KMS-11 (cell line): ENCODE data around the gene RBMS3.

ENCODE experiments used
- H2AFZ ChIP-seq: fragments of 200-600 bp; sonication (generic); 2 replicates; pipeline ENCODE4 v1.6.1; 2016; ENCODE audit warnings: antibody characterized with exemption, mixed run types, low read depth
- H3K27ac ChIP-seq: fragments of 200-600 bp; sonication (generic); 2 replicates; pipeline ENCODE4 v1.6.1; 2016; ENCODE audit warnings: mild to moderate bottlenecking, mixed run types
- H3K27me3 ChIP-seq: fragments of 200-600 bp; sonication (generic); 2 replicates; pipeline ENCODE4 v1.6.1; 2017; ENCODE audit warnings: mild to moderate bottlenecking, low read depth, mixed run types, moderate library complexity; ENCODE audit not compliant: insufficient read depth
- H3K36me3 ChIP-seq: fragments of 200-600 bp; sonication (generic); 2 replicates; pipeline ENCODE4 v1.6.1; 2017; ENCODE audit warnings: mild to moderate bottlenecking, mixed run types; ENCODE audit not compliant: insufficient read depth
- H3K4me1 ChIP-seq: fragments of 200-600 bp; sonication (generic); 2 replicates; pipeline ENCODE4 v1.6.1; 2016; ENCODE audit warnings: mild to moderate bottlenecking, low read depth, mixed run types; ENCODE audit not compliant: poor library complexity, severe bottlenecking
- H3K4me2 ChIP-seq: fragments of 200-600 bp; sonication (generic); 2 replicates; pipeline ENCODE4 v1.7.0; 2016; ENCODE audit warnings: mild to moderate bottlenecking, mixed run types
- H3K4me3 ChIP-seq: fragments of 200-600 bp; sonication (generic); IDR thresholded peaks from 2 replicates; pipeline ENCODE4 v1.6.1; 2017; ENCODE audit warnings: low read depth, low read length, mixed read lengths; ENCODE audit not compliant: insufficient read depth
- H3K79me2 ChIP-seq: fragments of 200-600 bp; sonication (generic); 2 replicates; pipeline ENCODE4 v1.6.1; 2016; ENCODE audit warnings: low read depth, mixed run types; ENCODE audit not compliant: insufficient read depth
- H3K9ac ChIP-seq: fragments of 200-600 bp; sonication (generic); 2 replicates; pipeline ENCODE4 v1.6.1; 2016; ENCODE audit warnings: mild to moderate bottlenecking, mixed run types
- H4K20me1 ChIP-seq: fragments of 200-600 bp; sonication (generic); 2 replicates; pipeline ENCODE4 v1.6.1; 2016; ENCODE audit warnings: mild to moderate bottlenecking, mixed run types; ENCODE audit not compliant: insufficient read depth
- CTCF ChIP-seq: fragments of 200-600 bp; sonication (generic); conservative IDR thresholded peaks from 2 replicates; pipeline ENCODE4 v1.6.1; 2017; ENCODE audit warnings: low read depth, mild to moderate bottlenecking, antibody characterized with exemption, low read length, moderate library complexity, mixed read lengths

Gene RBMS3

GRCh38 chr3:30024466-30024865, 743.6 kb downstream of the RBMS3 start:
- Histone ChIP-seq H2AFZ (no peak overlapping the region), H4K20me1 (no peaks in the 10 kb centered on the region), H3K4me3 (no peak overlapping the region), H3K4me2 (no peak overlapping the region), H3K27me3 (no peaks in the 10 kb centered on the region), H3K27ac (no peak overlapping the region), H3K79me2 (no peaks in the 10 kb centered on the region), H3K36me3 (no peaks in the 10 kb centered on the region), H3K4me1 (no peaks in the 10 kb centered on the region), H3K9ac (no peak overlapping the region)
- no peak for TF ChIP-seq CTCF

- Histone ChIP-seq H3K27ac (no peak overlapping the region), H2AFZ (no peak overlapping the region), H3K36me3 (no peaks in the 10 kb centered on the region), H3K4me3 (no peak overlapping the region), H3K27me3 (no peaks in the 10 kb centered on the region), H3K4me2 (no peak overlapping the region), H3K79me2 (no peaks in the 10 kb centered on the region), H4K20me1 (no peaks in the 10 kb centered on the region), H3K4me1 (no peaks in the 10 kb centered on the region), H3K9ac (no peak overlapping the region)
- no peak for TF ChIP-seq CTCF
Measured at GRCh38 chr3:30026851-30027250, 746.0 kb downstream of the RBMS3 start.

GRCh38 chr3:30034246-30034991, 753.5 kb downstream of the RBMS3 start:
- no peak for TF ChIP-seq CTCF
- Histone ChIP-seq H2AFZ (no peak overlapping the region), H3K27ac (no peak overlapping the region), H3K79me2 (no peaks in the 10 kb centered on the region), H4K20me1 (no peaks in the 10 kb centered on the region), H3K4me1 (no peaks in the 10 kb centered on the region), H3K4me3 (no peak overlapping the region), H3K4me2 (no peak overlapping the region), H3K36me3 (no peaks in the 10 kb centered on the region), H3K9ac (no peak overlapping the region), H3K27me3 (no peaks in the 10 kb centered on the region)

- Histone ChIP-seq H4K20me1 (no peaks in the 10 kb centered on the region), H3K4me2 (no peak overlapping the region), H3K36me3 (no peaks in the 10 kb centered on the region), H2AFZ (no peak overlapping the region), H3K79me2 (no peaks in the 10 kb centered on the region), H3K27me3 (no peaks in the 10 kb centered on the region), H3K4me3 (no peak overlapping the region), H3K4me1 (no peaks in the 10 kb centered on the region), H3K9ac (no peak overlapping the region), H3K27ac (no peak overlapping the region)
- no peak for TF ChIP-seq CTCF
Measured at GRCh38 chr3:30035935-30036567, 755.2 kb downstream of the RBMS3 start.
